Measurements from ENCODE around the gene EFHD2.

EFHD2 gene

GRCh38 chr1:15393475-15394257, 16.0 kb upstream of the EFHD2 start:
- TF ChIP-seq POLR2AphosphoS5 (IDR thresholded peaks at IDR 0.05; ENCODE audit: low read depth) (no peak), GABPA (IDR thresholded peaks at IDR 0.05; ENCODE audit: low read depth) (no peak), REST (IDR thresholded peaks at IDR 0.05; ENCODE audit: insufficient replicate concordance, low read depth) (no peak), SPI1 (IDR thresholded peaks at IDR 0.05; ENCODE audit: borderline replicate concordance, low read depth) (no peak)
- TF ChIP-seq, protein P1, sequence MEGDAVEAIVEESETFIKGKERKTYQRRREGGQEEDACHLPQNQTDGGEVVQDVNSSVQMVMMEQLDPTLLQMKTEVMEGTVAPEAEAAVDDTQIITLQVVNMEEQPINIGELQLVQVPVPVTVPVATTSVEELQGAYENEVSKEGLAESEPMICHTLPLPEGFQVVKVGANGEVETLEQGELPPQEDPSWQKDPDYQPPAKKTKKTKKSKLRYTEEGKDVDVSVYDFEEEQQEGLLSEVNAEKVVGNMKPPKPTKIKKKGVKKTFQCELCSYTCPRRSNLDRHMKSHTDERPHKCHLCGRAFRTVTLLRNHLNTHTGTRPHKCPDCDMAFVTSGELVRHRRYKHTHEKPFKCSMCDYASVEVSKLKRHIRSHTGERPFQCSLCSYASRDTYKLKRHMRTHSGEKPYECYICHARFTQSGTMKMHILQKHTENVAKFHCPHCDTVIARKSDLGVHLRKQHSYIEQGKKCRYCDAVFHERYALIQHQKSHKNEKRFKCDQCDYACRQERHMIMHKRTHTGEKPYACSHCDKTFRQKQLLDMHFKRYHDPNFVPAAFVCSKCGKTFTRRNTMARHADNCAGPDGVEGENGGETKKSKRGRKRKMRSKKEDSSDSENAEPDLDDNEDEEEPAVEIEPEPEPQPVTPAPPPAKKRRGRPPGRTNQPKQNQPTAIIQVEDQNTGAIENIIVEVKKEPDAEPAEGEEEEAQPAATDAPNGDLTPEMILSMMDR (IDR thresholded peaks at IDR 0.05; ENCODE audit: insufficient read depth, low read length): no peak
- Histone ChIP-seq H3K27me3 (ENCODE audit: insufficient read depth, poor library complexity, severe bottlenecking) (no peaks in the 10 kb centered on the region), H3K4me3 (replicated peaks; ENCODE audit: insufficient read depth, low read length) (no peak overlapping the region), H3K27ac (replicated peaks) (no peak overlapping the region)
- no peak for DNase-seq (ENCODE audit: low read depth in 1 of 2, low spot score in 1 of 2)

DNA sequence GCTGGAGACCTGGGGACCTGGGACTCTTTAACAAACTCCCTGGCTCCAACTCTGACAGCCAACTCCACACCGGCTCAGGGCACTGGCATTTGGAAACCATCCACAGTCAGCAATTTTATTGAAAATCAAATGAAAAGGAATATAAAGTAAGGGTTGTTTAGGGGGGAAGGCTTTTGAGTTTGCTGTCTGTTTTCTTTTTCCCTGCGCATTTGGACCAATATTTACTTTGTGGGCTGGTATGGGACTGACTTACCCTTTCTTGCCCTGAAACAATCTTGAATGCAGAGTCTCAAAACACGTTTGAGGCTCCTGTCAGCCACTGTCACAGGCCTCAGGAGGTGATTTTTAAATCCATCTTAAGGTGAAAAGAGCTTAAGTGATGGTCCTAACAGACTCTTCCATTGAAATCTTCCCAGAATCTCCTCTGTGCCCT, 15.4 kb upstream of the EFHD2 start:
- Histone ChIP-seq H3K4me3 (replicated peaks; ENCODE audit: insufficient read depth, low read length) (no peak overlapping the region), H3K27ac (replicated peaks) (no peak overlapping the region), H3K27me3 (ENCODE audit: insufficient read depth, poor library complexity, severe bottlenecking) (no peaks in the 10 kb centered on the region)
- TF ChIP-seq, protein P1 (IDR thresholded peaks at IDR 0.05; ENCODE audit: insufficient read depth, low read length): no peak
- TF ChIP-seq REST (IDR thresholded peaks at IDR 0.05; ENCODE audit: insufficient replicate concordance, low read depth) (no peak), GABPA (IDR thresholded peaks at IDR 0.05; ENCODE audit: low read depth) (no peak)
- DNase-seq (ENCODE audit: low read depth in 1 of 2, low spot score in 1 of 2): no peak

GRCh38 chr1:15397236-15397635, 12.5 kb upstream of the EFHD2 start:
- Histone ChIP-seq H3K27me3 (ENCODE audit: insufficient read depth, poor library complexity, severe bottlenecking) (no peaks in the 10 kb centered on the region), H3K27ac (replicated peaks) (no peak overlapping the region), H3K4me3 (replicated peaks; ENCODE audit: insufficient read depth, low read length) (no peak overlapping the region)
- TF ChIP-seq POLR2AphosphoS5 (IDR thresholded peaks at IDR 0.05; ENCODE audit: low read depth): no peak
- no peak for DNase-seq (ENCODE audit: low read depth in 1 of 2, low spot score in 1 of 2)

GRCh38 chr1:15399710-15400109, 10.0 kb upstream of the EFHD2 start:
- no peaks in the 10 kb centered on the region for H3K27me3 ChIP-seq (ENCODE audit: insufficient read depth, poor library complexity, severe bottlenecking)

More at GRCh38 chr1:15399710-15400109, 10.0 kb upstream of the EFHD2 start:
- no peak overlapping the region for H3K4me3 ChIP-seq (replicated peaks; ENCODE audit: insufficient read depth, low read length)
- DNase-seq (ENCODE audit: low read depth in 1 of 2, low spot score in 1 of 2): no peak
- TF ChIP-seq POLR2AphosphoS5 (IDR thresholded peaks at IDR 0.05; ENCODE audit: low read depth) (no peak), GABPA (IDR thresholded peaks at IDR 0.05; ENCODE audit: low read depth) (no peak), REST (IDR thresholded peaks at IDR 0.05; ENCODE audit: insufficient replicate concordance, low read depth) (no peak), SPI1 (IDR thresholded peaks at IDR 0.05; ENCODE audit: borderline replicate concordance, low read depth) (no peak)
- TF ChIP-seq, protein P1 (IDR thresholded peaks at IDR 0.05; ENCODE audit: insufficient read depth, low read length): no peak
- H3K27ac ChIP-seq (replicated peaks): no peak overlapping the region

Measured in HL-60 (cell line).